ENCODE measurements around the gene TRAPPC3L.

The TRAPPC3L gene

GRCh38 chr6:116461932-116462885, 83.3 kb downstream of the TRAPPC3L start:
- peak; percentile 41 for DNase-seq

GRCh38 chr6:116461331-116461931, 84.1 kb downstream of the TRAPPC3L start, which contains the start of gene CALHM6:
Gene CALHM6 (plus strand): TSS chr6:116461375. CDS start chr6:116461930, 555 bp downstream.
- no peak for DNase-seq

- DNase-seq, result no peak
These were observed 85.6 kb downstream of the TRAPPC3L start for GRCh38 chr6:116459927-116460326.

- no peak for DNase-seq
These were observed 87.2 kb downstream of the TRAPPC3L start for GRCh38 chr6:116458264-116458663.

- DNase-seq, result no peak
These were observed 88.6 kb downstream of the TRAPPC3L start for GRCh38 chr6:116456927-116457326.

- no peak for DNase-seq
These were observed 89.4 kb downstream of the TRAPPC3L start for GRCh38 chr6:116456106-116456505.

GRCh38 chr6:116452531-116452930, 93.0 kb downstream of the TRAPPC3L start:
- DNase-seq, result no peak

- DNase-seq, result no peak
These were observed 93.6 kb downstream of the TRAPPC3L start for GRCh38 chr6:116451916-116452315.

- DNase-seq, result no peak
These were observed 94.4 kb downstream of the TRAPPC3L start for GRCh38 chr6:116450769-116451740.

- no peak for DNase-seq
These were observed 95.2 kb downstream of the TRAPPC3L start for GRCh38 chr6:116450185-116450710.

- DNase-seq, result no peak
These were observed 95.9 kb downstream of the TRAPPC3L start for GRCh38 chr6:116449565-116449964.

GRCh38 chr6:116447496-116448011, 97.9 kb downstream of the TRAPPC3L start:
- DNase-seq, result no peak

- DNase-seq, result no peak
These were observed 98.4 kb downstream of the TRAPPC3L start for GRCh38 chr6:116447052-116447451.

- no peak for DNase-seq
These were observed 99.1 kb downstream of the TRAPPC3L start for GRCh38 chr6:116446399-116446798.

GRCh38 chr6:116445102-116445501, 100.4 kb downstream of the TRAPPC3L start:
- DNase-seq, result no peak
